Measurements from ENCODE around the gene CDKAL1. TPM values are rescaled to one million over a fixed set of nuclear protein-coding genes. Genes with fewer than 3 reads are reported as not detected.

Gene CDKAL1
- total RNA-seq, 4 donors from 2014 or later, result 10.3 to 11.2 (median 10.5) TPM

DNA sequence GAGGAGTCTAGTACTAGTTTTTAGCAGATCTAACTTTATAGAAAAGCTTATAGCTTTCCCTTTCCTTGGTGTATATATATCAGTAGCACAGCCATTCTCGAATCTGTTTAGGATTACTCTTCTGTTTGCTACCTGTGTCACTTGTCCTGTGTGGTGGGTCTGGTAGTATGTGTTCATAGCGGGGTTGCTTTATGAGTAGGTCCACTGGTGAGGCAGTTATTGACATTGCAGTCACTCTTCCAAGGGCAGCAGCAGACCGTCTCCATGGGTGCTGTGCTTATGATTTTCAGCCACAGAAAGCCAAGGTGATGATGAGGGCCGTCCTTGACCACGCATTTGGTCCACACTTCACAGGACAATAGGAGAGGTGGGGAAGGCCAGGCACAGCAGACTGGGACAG is 171.5 kb downstream of the CDKAL1 start:
- no peak for TF ChIP-seq EP300 (IDR thresholded peaks at IDR 0.05)
- no peak for TF ChIP-seq POLR2AphosphoS5 (IDR thresholded peaks at IDR 0.05)
- Histone ChIP-seq H3K27me3 (no peaks in the 10 kb centered on the region), H3K27ac (replicated peaks in 1 of 4) (no peak overlapping the region), H3K9me3 (no peaks in the 10 kb centered on the region), H3K36me3 (no peaks in the 10 kb centered on the region), H3K4me1 (peaks cover 0 to 4% (median 0%) of the 10 kb centered on the region in 4 donors), H3K4me3 (no peak overlapping the region)
- 71% methylated on average over 4 of the region's 5 CpGs for WGBS
- DNase-seq (ENCODE audit: extremely low spot score), result no peak
- intact Hi-C loops (cut with DNase I), result no loop called here

DNA sequence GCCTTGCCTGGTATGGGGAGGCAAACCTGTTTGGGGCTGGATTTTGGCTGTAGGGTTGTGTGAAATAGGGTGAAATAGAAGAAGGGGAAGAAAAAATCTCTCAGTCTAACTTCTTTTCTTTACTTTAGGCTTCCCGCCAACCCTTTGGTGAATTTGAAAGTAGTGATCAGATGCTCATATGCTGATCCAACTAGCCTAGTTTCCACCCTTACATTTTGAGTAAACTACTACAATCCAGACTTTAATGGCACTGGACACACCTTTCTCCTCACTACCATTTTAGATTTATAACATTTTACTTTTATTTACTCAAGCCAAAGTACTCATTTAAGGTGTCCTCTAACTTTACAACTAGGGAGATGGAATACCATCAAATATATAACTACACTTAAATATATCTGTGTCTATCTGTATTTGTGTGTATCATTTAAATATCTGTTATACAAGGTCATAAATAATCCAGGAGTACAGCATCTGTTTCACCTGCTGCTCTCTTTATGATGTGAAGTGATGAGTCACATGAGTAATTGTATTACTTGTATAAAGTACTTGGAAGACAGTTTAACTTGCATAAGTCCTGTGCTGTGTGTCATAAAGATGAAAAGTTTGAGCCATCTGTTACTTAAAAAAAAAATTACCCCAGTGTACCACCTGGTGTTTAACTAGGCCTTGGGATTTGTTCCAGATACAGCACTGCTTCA is 172.1 kb downstream of the CDKAL1 start:
- intact Hi-C loops (cut with DNase I), result no loop called here
- no peaks in the 10 kb centered on the region for H3K9me3 ChIP-seq
- H3K36me3 ChIP-seq, result no peaks in the 10 kb centered on the region
- no peak overlapping the region for H3K27ac ChIP-seq (replicated peaks in 1 of 4)
- TF ChIP-seq POLR2A (IDR thresholded peaks at IDR 0.05; ENCODE audit: low read depth) (no peak), POLR2AphosphoS5 (IDR thresholded peaks at IDR 0.05) (no peak), EP300 (IDR thresholded peaks at IDR 0.05) (no peak)
- TF ChIP-seq, protein P1, sequence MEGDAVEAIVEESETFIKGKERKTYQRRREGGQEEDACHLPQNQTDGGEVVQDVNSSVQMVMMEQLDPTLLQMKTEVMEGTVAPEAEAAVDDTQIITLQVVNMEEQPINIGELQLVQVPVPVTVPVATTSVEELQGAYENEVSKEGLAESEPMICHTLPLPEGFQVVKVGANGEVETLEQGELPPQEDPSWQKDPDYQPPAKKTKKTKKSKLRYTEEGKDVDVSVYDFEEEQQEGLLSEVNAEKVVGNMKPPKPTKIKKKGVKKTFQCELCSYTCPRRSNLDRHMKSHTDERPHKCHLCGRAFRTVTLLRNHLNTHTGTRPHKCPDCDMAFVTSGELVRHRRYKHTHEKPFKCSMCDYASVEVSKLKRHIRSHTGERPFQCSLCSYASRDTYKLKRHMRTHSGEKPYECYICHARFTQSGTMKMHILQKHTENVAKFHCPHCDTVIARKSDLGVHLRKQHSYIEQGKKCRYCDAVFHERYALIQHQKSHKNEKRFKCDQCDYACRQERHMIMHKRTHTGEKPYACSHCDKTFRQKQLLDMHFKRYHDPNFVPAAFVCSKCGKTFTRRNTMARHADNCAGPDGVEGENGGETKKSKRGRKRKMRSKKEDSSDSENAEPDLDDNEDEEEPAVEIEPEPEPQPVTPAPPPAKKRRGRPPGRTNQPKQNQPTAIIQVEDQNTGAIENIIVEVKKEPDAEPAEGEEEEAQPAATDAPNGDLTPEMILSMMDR (IDR thresholded peaks at IDR 0.05), result no peak
- no peaks in the 10 kb centered on the region for H3K27me3 ChIP-seq
- peaks cover 0 to 4% (median 0%) of the 10 kb centered on the region in 4 donors for H3K4me1 ChIP-seq
- no peak overlapping the region for H3K4me3 ChIP-seq
- DNase-seq (ENCODE audit: extremely low spot score), result no peak
- 100% methylated on average over 1 of the region's 1 CpG for WGBS

DNA sequence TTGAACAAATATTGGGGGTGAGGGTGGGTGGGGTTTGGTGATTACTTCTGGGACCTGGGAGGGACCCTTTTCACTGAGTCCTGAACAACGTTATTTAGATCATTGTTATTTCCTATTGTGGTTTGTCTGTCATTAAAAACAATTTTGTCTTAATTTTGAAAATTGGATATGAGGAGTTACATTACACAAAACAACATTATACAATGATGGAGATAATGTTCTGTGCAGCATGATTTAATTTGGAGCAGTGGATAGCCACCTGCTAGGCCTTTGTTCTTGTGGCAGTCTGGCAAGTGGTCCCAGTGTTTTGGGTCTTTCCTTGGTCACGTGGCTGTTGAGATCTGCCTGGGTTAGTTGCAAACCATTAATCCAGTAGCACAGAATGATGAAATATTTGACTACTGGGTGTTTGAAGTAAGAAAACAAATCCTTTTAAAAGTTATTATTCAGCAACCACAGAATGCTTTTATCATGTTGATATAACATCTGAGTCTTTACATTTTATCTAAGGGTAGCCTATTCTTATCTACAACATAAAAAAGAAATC is 172.8 kb downstream of the CDKAL1 start:
- Histone ChIP-seq H3K27me3 (no peaks in the 10 kb centered on the region), H3K36me3 (no peaks in the 10 kb centered on the region), H3K4me3 (no peak overlapping the region), H3K9me3 (no peaks in the 10 kb centered on the region), H3K27ac (replicated peaks in 1 of 4) (no peak overlapping the region), H3K4me1 (peaks cover 0 to 4% (median 0%) of the 10 kb centered on the region in 4 donors)
- 87% methylated on average over 2 of the region's 2 CpGs for WGBS
- intact Hi-C loops (cut with DNase I), result no loop called here
- TF ChIP-seq POLR2A (IDR thresholded peaks at IDR 0.05; ENCODE audit: low read depth) (no peak), EP300 (IDR thresholded peaks at IDR 0.05) (no peak)
- TF ChIP-seq, protein P1 (IDR thresholded peaks at IDR 0.05), result no peak
- DNase-seq (ENCODE audit: extremely low spot score), result no peak

DNA sequence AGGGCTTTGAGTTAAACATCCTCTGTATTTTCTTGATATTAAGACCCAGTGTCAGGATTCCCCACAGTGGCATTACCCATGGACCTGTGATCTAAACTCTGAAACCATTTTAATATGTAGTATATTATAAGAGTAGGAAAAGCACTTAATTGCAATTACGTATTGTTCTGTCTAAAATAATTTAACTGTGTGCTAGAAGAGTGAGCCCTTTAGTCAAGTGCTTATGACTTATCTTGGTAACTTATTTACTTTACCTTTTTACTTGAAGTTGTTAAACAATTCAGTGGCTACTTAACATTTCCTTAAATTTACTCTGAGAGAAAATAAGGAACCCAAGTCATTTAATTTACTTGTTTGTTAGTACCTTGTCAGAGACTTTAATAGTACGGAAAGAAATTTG is 173.6 kb downstream of the CDKAL1 start:
- H3K27me3 ChIP-seq, result no peaks in the 10 kb centered on the region
- 94% methylated on average over 2 of the region's 2 CpGs for WGBS
- H3K4me3 ChIP-seq, result no peak overlapping the region
- no peaks in the 10 kb centered on the region for H3K9me3 ChIP-seq
- DNase-seq (ENCODE audit: extremely low spot score), result no peak
- no peaks in the 10 kb centered on the region for H3K36me3 ChIP-seq
- H3K4me1 ChIP-seq, result peaks cover 0 to 4% (median 0%) of the 10 kb centered on the region in 4 donors
- intact Hi-C loops (cut with DNase I), result no loop called here
- H3K27ac ChIP-seq (replicated peaks in 1 of 4), result no peak overlapping the region
- TF ChIP-seq POLR2A (IDR thresholded peaks at IDR 0.05; ENCODE audit: low read depth), result no peak
- TF ChIP-seq EP300 (IDR thresholded peaks at IDR 0.05), result no peak
- TF ChIP-seq, protein P1 (IDR thresholded peaks at IDR 0.05), result no peak
- no peak for TF ChIP-seq POLR2AphosphoS5 (IDR thresholded peaks at IDR 0.05)

DNA sequence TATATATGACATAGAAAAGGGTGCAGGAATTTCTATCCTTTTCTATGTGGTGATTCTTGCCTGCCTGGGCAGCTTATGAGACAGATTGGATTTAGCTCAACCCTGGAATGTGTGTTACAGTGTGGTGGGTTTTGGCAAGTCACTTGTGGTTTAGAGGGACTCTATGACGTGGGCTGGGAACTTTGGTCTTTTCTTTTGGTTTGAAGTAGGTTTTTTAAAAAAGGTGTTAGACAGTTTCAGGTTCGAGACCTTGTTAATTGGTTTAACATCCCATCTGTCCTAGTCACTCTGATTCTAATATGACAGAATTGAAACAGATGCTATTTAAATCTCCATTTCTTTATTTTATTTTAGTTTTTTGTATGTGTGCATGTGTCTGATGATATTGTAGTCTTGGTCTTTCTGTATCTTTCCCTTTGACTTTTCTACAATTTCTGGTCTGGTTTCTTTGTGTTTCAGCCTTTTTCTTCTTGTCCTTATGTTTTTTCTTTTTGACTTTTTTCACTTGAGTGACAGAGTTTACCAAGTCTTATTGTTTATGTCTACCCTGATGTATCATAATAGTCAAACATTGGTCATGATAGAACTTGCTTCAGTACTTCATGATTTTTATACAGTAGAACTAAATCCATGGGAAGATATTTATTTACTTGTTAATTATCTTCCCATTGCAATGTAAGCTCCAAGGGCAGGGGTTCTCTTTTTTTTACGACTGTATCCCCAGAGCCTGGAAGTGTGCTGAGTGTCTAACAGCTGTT is 174.3 kb downstream of the CDKAL1 start:
- 88% methylated on average over 3 of the region's 3 CpGs for WGBS
- no peak for DNase-seq (ENCODE audit: extremely low spot score)
- no peaks in the 10 kb centered on the region for H3K27me3 ChIP-seq
- H3K27ac ChIP-seq (replicated peaks in 1 of 4), result no peak overlapping the region
- intact Hi-C loops (cut with DNase I), result no loop called here
- TF ChIP-seq POLR2A (IDR thresholded peaks at IDR 0.05; ENCODE audit: low read depth), result no peak
- TF ChIP-seq EP300 (IDR thresholded peaks at IDR 0.05), result no peak
- TF ChIP-seq, protein P1 (IDR thresholded peaks at IDR 0.05), result no peak
- no peak for TF ChIP-seq POLR2AphosphoS5 (IDR thresholded peaks at IDR 0.05)
- no peaks in the 10 kb centered on the region for H3K36me3 ChIP-seq
- H3K4me3 ChIP-seq, result no peak overlapping the region
- H3K9me3 ChIP-seq, result no peaks in the 10 kb centered on the region
- peaks cover 0 to 4% (median 0%) of the 10 kb centered on the region in 4 donors for H3K4me1 ChIP-seq

Data from esophagus muscularis mucosa (tissue), 4 donors.